ENCODE measurements around the gene SUSD6.

SUSD6 gene

DNA sequence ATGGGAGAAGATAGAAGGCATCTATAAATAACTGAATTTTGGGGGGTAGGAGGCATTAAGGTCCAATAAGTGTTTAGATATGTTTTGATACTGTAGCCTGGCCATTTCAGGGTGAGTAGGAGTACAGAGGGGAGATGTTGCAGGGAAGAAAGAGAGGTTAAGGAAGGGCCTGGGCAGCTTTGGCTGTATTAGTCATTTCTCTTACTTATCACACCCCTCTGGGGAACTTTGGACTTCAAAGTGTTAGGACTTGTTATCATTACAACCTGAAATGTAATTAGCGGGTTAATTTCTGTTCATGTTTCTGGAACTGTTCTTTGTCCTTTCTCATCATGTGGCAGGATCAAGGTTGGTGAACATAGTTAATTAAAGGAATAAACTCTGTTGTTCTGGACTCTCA lies 40.3 kb downstream of the SUSD6 start:
- DNase-seq = no peak

DNA sequence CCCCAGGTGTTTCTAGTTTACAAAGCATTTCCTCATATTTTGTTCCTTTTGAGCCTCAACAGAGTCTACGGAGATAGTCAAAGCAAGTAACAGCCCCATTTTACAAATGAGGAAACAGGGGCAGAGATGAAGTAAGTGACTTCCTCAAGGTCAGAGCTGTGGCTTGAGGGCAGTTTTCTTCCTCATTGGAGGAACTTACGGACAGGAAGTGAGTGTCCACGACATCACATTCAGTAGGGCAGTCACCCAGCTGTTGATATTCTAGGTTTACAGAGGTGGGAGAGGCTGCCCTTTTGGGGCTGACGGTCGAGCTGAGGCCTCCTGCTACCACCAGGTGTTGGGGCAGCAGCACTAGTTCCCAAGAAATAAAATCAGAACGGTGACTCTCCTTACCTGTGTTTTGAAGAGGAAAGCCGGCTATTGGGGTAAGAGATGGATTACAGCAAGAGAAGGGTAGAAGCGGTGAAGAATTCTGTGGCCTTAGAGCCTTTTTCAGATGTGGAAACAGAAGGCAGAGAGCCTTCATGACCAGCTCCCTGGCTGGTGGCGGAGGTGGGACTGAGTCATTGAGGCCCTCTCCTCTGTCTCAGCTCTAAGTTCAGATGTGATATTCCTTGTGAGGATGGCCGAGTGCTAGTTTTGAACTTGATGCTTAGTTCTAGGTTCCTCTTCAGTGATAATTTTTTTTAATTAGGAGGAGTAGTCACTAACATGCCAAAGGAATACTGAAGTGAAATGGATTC lies 41.7 kb downstream of the SUSD6 start:
- DNase-seq = no peak

DNA sequence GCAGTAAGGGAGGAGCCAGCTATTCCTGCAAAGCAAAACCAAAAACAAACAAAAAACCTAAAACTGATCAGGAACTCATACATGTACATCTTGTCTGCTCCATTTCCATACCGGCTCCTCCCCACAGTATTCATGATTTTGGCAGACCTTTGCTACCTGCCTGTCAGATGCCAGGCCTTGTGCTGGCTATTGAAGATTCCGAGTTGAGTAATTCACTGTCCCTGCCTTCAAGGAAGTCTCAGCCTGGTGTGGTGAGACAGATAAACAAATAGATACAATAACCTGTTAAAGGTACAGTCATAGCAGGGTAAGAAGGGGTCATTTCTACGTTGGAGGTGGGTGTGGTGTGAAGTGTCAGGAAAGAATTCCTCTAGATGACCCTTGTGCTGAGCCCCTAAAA lies 42.7 kb downstream of the SUSD6 start:
- DNase-seq = no peak

DNA sequence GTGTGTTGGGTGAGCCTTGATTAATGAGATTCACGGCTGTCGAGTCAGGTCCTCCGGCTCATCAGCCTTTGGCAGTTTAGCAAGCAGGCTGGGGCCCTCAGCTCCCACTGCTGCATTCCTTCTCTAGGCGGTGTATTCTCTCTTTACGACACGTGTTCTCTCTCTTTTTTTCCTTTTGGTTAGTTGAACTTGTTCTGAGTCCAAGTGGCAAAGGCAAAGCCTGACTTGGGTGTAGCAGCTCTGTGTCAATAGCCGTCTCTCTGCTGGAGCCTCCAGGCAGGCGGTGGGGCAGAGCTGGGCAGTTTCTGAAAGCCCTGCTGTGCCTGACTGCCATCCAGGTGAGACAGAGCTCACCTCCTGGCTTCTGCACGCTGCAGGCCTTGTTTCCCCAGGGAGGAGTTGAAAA lies 46.6 kb downstream of the SUSD6 start:
- DNase-seq = peak; percentile 57

DNA sequence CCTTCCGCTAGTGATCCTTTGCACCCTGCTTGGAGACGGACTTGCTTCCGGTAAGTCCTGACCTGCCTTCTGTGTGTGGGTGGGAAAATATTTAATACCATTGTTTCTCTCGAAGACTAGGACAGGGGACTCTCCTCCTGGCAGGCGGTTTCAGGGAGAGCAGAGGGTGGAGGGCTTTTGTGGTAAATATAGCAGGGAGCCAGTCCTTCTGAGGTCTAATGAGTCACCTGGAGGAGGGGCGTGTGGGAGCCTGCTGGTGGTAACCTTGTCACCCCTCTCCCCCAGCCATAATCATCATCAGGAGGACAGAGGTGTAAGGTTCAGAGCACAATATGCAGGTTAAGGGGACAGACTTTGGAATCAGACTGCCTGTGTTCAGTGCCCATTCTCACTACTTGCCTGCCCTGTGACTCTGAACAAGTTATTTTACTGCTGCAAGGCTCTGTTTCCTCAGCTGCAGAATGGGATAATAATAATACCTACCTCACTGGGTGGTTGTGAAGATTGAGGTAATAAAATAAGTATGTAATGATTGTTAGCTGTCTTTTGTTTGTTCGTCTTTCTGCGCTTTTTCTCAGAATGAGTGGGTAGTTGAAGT lies 47.4 kb downstream of the SUSD6 start:
- DNase-seq = no peak

DNA sequence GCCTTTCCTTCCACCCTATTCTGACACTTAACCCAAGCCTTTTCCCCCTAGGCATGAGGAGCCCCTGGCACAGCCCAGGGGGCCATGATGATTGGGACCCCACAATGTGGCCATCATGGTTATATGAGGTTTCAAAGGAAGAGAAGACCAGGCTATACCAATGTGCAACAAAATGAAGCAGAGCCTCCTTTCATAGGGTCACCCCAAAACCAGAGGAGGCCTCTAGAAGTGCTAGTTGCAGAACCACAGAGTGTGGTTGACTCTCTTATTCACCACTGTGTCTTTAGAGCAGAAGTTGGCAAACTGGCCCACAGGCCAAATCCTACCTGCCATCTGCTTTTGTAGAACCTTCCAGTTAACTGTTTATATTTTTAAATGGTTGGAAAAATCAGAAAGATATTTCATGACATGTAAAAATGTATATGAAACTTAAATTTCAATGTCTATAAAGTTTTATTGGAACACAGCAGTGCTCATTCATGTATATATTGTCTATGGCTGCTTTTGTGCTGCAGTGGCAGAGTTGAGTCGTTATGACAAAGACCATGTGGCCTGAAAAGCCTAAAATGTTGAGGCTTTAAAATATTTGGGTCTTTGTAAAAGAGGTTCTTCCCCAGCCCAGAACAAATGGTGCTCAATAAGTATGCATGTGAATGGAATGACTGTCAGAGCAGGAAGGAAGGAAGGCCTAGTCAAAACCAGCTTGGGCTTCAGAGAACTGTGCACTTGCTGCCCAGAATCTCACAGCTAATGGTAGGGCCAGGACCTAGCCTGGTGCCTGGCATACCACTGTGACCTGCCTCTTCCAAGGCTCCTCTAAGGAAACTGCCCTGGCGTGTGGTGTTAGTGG lies 49.2 kb downstream of the SUSD6 start:
- no peak for DNase-seq

DNA sequence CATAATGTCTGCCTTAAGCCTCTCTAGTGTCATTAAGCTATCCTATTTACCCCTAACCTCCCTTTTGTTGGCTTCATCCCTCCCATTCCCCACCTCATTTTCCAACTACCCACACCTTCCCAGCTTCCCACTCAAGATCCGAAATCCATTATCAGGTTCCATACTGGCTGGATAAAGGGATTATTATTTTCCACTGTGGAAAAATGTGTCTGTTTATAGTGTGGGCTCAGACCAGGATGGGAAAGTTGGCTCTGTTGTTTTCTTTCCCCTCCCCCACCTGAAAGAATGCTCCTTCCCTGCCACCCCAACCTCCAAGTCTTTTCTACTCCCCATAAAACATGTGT lies 49.8 kb downstream of the SUSD6 start:
- DNase-seq = no peak

DNA sequence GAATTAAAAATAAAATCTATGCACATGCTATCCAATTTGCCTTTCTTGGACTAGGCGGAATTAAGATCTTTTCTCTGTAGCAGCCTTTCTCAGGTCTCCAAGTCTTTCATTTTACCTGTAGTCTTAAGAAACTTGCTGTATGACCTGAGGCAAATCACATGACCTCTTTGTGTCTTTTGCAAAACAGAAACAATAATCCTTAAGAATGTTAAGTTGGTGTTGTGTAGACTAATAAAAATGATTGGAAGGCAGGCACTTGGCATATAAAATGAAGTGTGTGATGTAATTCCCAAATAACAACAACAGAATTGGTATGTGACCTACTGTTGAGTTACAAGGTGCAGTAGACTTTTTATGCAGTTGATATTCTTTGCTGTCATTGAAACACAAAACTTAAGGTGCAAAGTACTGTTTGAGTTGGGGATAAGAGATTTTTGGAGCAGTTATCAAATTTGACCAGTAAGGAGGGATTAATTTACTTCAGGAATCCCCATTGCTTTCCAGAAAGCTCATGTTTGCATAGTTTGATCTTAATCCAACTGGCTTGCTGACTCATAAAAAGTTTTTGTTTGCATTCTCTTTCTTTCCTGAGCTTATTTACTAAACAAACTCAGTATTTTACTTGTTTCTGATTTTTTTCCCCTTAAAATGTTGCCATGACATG lies 51.4 kb downstream of the SUSD6 start:
- no peak for DNase-seq

DNA sequence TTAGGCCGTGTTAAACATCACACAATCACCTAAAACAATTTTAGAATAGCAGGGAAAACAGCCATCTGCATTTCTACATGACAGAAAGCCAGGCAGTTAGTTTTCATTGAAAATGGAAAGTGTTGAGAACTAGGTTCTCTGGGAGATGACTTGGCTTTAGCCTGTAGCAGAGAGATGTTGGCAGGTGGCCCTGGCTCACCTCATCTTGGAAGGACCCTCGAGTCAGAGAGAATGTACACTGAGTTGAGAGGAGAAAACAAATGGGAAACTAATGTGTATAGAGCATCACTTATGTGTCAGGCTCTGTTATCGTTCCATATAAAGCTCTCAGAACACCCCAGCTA lies 51.9 kb downstream of the SUSD6 start:
- no peak for DNase-seq

DNA sequence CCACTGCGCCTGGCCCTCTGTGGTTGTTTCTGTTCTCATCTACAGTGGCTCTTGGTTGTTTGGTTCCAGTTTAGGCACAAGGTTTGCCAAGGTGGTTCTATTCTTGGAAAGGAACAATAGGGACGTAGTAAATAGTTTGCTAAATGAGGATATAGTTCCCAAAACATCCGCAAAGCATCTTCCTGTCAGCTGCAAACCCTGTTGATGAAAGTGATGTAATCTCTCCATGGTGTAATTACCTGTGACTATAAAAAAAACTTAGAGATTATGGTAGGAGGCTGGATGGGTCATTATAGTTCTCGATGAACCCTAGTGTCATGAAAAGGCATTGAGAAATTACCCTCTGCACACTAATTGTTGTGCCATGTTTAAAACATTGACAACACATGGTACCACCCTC lies 52.9 kb downstream of the SUSD6 start:
- no peak for DNase-seq

DNA sequence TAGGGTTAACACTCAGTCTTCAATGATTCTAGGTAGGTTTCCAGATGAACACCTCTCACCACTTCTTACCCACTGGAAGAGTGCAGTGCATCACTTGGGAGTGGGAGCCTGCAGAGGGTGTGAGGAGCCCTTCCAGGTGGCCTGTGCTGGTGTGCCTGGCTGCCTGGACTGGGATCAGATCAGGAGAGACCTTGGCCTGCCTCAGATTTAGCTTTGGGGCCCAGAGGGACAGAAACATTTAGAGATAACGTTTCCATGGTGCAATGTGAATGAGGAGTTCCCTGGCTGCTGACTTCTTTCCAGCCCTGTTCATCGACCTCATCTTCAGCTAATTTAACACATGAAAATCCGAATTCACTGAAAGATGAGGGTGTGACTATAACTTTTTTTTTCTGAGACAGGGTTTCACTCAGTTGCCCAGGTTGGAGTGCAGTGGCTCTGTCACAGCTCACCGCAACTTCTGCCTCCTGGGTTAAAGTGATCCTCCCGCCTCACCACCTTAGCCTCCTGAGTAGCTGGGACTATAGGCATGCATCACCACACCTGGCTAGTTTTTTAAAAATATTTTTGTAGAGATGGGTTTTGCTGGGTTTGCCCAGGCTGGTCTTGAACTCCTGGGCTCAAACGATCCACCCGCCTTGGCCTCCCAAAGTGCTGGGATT lies 53.6 kb downstream of the SUSD6 start:
- no peak for DNase-seq

DNA sequence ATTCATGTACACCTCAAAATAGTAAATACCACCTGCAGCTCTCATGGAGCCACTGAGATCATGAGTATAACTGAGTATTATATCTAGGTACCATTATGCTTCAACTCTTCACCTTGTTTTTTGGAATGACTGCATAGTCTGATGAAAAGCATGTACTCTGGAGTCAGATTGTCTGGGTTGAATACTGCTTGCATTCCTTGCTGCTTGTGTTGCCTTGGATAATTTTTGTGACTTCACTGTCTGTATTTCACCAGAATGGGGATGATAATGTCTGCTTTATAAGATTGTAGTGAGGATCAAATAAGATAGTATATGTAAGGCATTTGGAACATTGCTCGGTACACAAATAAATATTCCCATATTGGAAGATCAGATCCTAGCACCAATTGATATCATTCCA lies 54.2 kb downstream of the SUSD6 start:
- no peak for DNase-seq

DNA sequence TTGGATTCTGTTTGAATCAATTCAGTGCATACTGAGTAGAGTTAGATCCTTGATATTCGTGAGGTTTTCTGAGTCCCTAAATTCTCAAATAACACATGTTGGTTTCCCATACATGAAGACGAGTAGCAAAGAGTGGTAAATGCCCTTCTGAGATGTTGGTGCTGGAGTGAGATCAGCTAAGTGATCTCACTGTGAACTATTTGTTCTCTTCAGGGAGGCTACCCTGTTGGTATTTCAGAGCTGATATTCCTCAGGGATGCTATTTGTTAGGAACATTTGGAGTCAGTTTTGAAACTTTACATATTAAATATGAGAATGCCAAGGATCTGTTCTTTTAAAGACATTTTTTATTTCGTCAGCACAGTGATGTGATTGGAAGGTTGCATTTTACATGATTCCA lies 54.7 kb downstream of the SUSD6 start:
- DNase-seq = no peak

DNA sequence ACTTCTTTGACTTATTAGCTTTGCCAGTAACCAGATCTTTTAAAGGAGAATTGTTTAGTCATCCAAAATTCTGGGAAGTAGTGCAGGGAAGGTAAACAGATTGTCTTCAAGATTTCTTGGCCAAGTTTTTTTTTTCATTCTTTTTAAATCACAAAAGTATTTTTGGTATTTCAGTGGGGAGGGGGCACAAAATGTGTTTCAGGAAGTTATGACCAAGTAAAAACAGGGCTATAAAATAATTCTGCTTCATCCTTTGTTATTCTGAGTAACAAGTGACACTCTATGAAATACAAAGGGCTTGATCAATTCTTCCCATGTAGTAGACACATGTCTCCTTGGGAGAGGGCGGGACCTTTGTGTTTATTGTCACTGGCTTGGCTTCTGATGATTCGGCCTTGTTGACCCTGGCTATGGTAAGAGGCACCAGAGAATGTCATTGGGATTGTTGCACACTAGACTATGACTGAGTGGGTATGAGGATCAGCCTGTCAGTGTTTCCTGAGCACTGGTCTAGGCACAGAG lies 55.4 kb downstream of the SUSD6 start:
- no peak for DNase-seq

DNA sequence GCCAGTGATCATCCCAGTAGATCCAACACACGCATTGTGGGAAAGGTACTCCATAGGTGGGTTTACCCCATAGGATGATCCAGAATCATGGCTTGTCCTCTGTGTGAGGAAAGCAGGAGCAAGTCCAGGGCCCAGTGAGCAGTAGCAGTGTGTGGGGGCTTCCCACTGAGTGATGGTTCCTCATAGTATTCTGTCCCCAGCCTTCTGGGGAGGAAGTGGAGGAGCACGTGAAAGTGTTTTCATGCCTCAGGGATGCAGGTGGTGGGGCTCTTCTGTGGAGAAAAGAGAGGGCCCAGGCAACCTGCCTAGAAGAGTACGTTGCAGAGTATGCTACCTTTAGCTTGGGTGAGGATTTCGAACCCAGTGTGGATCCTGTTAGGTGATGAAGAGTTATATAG lies 56.5 kb downstream of the SUSD6 start:
- DNase-seq = no peak

DNA sequence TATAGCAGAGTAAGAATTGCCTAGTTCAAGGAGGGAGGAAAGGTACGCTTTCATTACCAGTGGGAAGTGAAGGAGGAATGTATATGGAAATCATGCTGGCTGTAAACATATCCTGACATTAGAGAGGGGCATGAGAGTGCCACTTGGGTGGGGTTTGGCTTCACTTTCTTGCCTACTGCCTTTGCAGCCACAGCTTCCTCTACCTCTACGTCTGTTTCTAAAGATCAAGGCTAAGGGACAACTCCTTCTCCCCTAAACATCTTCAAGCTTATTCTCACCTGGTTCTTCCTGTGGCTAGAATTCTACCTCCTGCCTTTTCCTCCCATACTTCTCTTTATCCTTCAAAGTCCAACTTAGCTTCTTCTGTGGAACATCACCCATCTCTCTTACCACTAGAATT lies 58.0 kb downstream of the SUSD6 start:
- no peak for DNase-seq

DNA sequence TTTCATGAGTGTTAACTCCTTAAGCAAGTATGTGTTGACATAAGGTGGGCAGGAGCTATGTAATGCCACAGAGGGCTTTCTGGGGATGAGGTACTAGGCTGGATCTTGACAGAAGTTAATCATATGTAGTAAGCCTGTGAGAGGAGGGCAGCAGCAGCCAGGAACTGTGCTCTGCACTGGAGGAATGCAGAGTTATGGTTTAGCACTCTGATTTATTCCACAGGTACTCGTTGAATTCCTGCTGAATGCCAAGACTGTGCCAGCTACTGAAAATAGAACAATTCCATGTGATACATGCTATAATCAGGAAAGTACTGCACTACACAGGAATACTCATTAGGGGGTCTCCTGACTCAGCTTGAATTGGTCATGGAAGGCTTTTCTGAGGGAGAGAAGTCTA lies 58.7 kb downstream of the SUSD6 start:
- DNase-seq = no peak

DNA sequence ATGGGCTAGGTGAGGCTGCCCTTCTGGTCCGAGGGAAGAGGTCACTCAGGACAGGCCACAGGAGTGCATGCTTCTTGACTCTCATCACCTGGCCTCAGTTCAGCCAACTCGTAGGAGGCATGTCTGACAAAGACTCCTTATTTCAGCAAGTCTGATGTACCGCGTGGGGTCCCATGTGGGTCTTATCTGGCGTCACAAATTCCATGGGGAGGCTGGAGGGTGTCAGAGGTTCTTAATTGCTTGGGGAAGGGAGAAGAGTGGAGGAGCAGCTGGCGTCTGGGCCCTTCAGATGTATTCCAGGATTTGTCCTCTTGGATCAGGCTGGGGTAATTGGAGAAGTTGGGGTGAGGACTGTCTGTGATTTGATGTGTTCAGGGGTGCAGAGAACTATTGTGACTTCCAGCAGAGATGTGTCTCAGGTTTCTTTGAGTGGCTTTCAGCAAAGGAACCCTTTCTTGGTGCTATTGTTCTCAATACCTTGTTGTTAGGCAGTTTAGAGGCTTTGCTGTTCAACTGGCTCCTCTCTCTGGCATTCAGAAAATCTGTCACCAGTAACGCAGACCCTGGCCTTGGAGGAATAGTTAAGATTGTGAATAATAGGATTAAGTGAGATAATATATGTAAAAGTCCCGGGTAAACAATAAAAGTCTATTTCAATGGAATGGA lies 60.1 kb downstream of the SUSD6 start:
- no peak for DNase-seq

DNA sequence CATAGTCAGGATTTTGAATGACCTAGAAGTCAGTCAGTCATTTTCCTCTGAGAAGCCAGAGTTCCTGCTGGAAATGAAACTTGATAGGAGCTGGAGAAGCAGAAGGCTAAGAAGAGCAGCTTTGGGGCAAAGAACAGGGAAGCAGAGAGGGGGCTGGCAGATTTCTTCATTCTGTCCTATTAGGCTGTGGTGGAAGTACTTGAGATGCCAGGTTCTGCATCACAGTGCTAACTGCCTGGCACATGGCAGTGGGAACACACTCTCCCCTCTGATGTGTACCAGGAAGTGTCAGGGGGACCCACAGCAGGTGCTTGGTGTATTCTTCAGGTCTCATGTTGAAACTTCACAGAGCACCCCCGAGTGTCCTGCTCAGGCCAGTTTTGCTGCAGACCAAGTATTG lies 61.0 kb downstream of the SUSD6 start:
- no peak for DNase-seq

DNA sequence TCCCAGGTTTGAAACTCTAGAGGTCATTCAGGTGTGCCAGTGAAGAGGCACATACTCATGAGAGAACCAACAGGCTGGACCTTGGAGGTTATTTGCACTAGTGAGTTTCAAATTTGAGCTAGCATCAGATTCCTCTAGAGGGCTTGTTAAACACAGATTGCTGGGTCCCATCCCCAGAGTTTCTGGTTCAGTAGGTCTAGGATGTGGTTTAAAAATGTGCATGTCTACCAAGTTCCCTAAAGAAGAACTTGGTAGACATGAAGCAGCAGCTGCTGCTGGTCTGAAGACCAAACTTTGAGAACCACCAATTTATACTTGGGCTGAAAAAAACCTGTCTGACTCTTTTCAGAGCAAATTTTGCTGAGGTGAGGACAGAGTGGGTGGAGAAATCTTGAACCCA lies 61.7 kb downstream of the SUSD6 start:
- DNase-seq = no peak

DNA sequence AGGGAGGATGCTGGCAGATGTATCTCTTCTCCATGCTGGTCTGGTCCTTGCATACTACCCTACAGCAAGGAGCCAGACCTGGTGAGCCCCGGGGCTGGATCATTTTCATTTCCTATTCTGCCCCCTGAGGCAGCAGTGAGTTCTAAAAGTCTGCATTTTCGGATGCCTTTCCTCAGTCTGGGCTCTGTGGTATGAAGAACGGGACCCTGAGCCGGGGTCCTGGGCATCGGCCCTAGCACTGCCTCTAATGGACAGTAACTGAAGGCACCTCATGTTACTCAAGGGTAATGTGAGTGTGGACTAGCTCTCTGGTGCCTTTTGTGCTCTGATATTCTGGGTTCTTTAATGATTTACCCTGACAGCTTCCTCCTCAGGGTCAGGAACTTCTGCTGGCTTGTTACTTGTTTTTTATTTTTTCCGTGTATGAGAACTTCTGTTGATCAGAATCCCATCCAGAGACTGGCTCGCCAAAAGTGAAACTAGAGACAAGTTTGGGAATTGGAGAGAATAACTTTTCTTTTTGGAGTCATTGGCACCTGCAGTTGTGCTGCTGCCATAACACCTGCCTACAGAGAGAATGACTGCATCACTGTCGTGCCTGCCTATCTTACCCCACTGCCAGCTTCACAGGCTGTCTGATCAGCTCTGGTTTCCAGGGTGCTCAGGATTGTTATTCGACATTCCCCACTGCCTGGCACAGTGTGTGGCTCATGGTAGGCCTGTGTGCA lies 62.3 kb downstream of the SUSD6 start:
- no peak for DNase-seq

Data from eye (tissue), 1 donor.